Stimulated activated naive CD8-positive, alpha-beta T cell treated with anti-CD3 and anti-CD28 coated beads, Interleukin-15, Interleukin-2, amounts not matched to agents 100 U/mL and 50 U/mL, for 24 hours (primary cell): ENCODE measurements around the gene EML3.
A peak's percentile ranks its signal among the peaks of the same experiment; 100 is the strongest.
"Not testable (repeated sequence)": the region's sequence is repeated elsewhere in the genome, so short reads cannot be mapped to it uniquely, and the experiment has no call there.

Experiments
- ATAC-seq: fragments of 150-1000 bp; cut with Tn5 transposase; one replicate; pipeline ENCODE4 v1.10.0; 2021
- DNase-seq: peaks from one replicate; pipeline ENCODE4 v3.0.0; 2021

EML3 gene, protein sequence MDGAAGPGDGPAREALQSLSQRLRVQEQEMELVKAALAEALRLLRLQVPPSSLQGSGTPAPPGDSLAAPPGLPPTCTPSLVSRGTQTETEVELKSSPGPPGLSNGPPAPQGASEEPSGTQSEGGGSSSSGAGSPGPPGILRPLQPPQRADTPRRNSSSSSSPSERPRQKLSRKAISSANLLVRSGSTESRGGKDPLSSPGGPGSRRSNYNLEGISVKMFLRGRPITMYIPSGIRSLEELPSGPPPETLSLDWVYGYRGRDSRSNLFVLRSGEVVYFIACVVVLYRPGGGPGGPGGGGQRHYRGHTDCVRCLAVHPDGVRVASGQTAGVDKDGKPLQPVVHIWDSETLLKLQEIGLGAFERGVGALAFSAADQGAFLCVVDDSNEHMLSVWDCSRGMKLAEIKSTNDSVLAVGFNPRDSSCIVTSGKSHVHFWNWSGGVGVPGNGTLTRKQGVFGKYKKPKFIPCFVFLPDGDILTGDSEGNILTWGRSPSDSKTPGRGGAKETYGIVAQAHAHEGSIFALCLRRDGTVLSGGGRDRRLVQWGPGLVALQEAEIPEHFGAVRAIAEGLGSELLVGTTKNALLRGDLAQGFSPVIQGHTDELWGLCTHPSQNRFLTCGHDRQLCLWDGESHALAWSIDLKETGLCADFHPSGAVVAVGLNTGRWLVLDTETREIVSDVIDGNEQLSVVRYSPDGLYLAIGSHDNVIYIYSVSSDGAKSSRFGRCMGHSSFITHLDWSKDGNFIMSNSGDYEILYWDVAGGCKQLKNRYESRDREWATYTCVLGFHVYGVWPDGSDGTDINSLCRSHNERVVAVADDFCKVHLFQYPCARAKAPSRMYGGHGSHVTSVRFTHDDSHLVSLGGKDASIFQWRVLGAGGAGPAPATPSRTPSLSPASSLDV

DNA sequence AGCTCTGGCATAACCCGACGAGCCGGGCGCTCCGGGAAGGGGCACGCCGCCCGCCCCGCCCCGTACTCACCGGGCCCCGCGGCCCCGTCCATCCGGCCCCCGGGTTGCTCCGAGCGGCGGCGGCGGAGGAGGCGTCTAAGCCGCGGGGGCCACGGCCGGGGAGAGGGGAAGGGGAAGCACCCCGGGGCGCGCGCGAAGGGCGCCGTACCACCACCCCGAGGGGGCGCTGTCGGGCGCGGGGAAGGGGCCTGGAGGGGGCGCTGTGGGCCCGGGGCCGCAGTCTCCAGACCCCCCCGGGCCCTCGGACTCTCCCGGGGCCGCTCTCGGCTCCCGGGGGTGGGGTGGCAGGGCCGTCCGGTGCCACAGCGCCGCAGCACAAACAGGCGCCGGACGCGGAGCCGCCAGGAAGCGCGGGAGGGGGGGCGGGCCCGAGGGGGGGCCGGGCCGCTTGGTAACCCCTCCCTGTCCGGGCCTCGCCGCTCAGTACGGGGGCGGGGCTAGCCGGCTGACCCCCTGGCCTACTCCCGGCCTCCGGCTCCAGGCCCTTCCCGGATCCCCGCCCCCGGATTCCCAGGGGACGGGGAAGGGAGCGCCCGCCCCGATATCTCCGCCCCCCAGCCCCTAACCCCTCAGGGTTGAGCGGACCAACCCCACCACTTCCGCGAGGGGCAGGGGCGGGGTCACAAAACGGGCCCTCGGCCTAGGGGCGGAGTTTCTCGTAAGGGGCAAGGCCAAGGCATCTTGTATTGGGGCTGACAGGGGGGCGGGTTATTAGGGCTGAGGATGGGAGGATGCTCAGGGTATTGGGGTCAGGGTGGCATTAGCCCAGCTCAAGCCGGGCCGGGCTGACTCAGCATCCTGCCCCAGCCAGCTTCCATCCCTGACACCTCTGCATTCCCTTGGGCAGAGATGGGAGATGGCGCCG, at the start of gene EML3, which contains the start of gene ROM1:
Gene EML3 (minus strand): TSS at position 410 of the 925 bp plus-strand sequence. CDS start 318 bp downstream, at position 92.
Gene ROM1 (plus strand): TSS at position 892 of the 925 bp plus-strand sequence. CDS start 25 bp downstream, at position 917.
- ATAC-seq (peak; percentile 74), DNase-seq (peak; percentile 92)

- DNase-seq: no peak
- no peak for ATAC-seq
These were observed 44.3 kb upstream of the EML3 start for GRCh38 chr11:62656796-62657429.

- no peak for ATAC-seq
- DNase-seq: no peak
These were observed 41.7 kb upstream of the EML3 start for GRCh38 chr11:62654297-62654696.

- ATAC-seq (no peak), DNase-seq (no peak)
These were observed 39.8 kb upstream of the EML3 start for GRCh38 chr11:62652161-62653006.

DNA sequence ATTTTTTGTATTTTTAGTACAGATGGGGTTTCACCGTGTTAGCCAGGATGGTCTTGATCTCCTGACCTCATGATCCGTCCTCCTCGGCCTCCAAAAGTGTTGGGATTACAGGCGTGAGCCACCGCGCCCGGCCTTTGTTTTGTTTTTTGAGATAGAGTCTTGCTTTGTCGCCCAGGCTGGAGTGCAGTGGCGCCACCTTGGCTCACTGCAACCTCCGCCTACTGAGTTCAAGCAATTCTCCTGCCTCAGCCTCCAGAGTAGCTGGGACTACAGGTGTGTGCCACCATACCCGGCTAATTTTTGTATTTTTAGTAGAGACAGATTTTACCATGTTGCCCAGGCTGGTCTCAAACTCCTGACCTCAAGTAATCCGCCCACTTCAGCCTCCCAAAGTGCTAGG, 37.7 kb upstream of the EML3 start:
- DNase-seq, ATAC-seq: not testable (repeated sequence)

- ATAC-seq: no peak
- no peak for DNase-seq
These were observed 36.9 kb upstream of the EML3 start for GRCh38 chr11:62649486-62649885.

- DNase-seq: no peak
- ATAC-seq: no peak
These were observed 36.4 kb upstream of the EML3 start for GRCh38 chr11:62648967-62649364.

- ATAC-seq: no peak
- DNase-seq: no peak
These were observed 35.8 kb upstream of the EML3 start for GRCh38 chr11:62648185-62648966.

- ATAC-seq: no peak
- DNase-seq: no peak
These were observed 35.0 kb upstream of the EML3 start for GRCh38 chr11:62647609-62648005.

DNA sequence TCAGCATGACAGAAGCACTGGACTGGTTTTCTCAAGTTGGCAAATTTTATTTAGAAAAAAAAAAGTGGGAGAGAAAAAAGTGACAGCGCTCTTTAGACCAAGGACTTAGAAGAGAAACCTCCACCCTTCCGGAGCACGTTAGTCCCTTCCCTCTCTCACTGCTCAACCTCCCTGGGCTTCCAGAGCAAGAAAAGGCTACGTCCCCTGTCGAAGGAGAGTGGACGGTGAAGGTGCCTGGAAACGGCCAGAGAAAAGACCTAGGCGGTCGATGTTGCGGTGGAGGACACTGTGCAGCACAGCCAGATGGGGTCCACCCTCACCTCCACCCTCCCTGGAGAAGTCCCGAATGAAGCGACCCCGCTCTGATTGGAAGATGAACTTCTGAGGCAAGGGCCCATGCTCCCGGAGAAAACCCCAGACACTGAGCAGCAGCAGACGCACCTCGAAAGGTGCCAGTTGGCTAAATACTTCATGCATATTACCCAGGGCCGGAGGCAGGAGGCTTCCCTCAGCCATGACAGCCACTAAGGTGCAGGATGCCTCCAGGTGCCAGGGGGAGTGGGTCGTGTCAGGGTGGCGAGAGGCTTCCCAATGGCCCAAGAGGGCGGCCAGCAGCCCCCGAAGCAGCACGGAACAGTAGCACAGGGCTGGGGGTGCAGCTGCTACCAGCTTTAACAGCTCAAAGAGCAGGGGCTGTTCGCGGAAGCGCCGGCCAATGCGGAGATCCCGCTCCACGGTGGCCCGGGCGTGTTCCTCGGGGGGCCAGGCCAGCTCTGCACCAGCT, 34.4 kb upstream of the EML3 start:
- no peak for DNase-seq
- ATAC-seq: no peak

DNA sequence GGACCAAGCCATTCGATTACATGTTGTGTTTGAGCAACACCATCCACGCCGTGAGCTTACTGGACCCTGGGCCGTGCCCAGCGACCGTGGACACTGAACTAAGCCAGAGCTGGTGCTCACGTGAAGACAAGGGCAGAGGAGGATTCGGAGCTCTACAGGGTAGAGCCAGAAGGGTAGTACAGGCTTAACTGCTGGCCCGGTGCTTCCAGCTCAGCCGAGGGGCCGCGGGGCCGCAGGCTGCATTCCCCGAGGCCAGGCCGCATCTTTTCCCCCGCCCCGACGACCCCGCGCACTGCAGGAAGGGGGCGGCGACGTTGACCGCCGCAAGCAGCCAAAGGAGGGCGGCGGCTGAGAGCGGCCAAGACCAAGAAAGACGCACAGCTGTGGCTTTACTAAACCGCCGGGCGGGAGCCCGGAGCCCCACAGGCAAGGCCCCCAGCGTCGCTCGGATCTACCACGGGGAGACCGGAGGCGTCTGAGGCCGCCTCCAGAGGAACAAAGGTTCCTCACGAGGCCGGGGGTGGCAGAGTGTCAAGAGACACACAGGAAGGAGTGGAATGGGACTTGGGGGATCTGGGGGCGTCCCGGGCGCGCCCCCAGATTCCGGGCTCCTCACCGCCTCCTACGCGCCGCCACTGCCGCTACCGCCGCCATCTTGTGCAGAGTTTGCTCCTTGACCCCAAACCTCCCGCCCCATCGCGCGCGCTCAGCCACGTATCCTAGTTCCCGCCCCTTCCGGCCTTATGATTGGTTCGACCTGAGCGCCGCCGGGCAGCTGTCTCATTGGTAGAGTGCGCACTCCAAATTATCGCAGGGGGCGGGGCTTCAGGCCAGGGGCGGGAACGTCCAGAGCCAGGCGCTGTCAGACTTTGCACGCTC, 33.6 kb upstream of the EML3 start, which contains the start of gene GANAB:
Gene GANAB (minus strand): TSS at position 668 of the 879 bp plus-strand sequence. CDS start 14 bp downstream, at position 654.
- peak; percentile 100 for DNase-seq
- peak; percentile 98 for ATAC-seq

GRCh38 chr11:62645671-62645945, 33.0 kb upstream of the EML3 start:
- no peak for DNase-seq

DNA sequence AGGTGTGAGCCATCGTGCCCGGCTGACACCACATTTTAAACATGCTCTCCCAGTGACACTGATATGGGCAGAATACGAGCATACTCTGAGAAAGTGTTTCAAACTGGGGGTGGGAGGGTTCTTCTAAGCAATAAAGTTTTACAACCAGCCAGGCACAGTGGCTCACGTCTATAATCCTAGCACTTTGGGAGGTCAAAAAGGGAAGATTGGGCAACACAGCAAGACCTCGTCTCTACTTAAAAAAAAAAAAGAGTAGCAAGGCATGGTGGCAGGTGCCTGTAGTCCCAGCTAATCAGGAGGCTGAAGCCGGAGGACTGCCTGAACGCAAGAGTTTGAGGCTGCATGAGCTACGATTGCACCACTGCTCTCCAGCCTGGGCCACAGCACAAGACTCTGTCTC, 31.6 kb upstream of the EML3 start:
- no peak for DNase-seq
- no peak for ATAC-seq

More at GRCh38 chr11:62645671-62645945, 33.0 kb upstream of the EML3 start:
- ATAC-seq: no peak

DNA sequence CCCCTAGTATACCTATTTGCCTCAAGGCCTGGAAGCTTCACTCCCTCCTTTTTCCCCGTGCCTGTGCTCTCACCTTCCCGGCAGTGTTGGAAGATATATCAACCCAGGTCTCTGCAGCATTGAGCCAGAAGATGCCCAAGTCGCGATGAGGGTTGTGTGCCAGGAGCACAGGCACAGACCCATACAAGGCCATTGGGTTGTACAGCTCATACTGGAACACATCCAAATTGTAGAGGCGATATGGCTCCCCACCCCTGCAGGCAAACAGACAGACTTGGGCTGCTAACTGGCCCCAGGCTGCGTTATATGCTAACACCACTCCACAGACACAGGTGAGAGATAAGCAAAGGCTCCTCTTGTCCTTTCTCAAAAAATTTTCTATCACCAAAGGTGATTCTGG, 19.9 kb upstream of the EML3 start:
- no peak for ATAC-seq
- DNase-seq: no peak

- ATAC-seq: no peak
- no peak for DNase-seq
These were observed 15.1 kb upstream of the EML3 start for GRCh38 chr11:62627713-62628112.

DNA sequence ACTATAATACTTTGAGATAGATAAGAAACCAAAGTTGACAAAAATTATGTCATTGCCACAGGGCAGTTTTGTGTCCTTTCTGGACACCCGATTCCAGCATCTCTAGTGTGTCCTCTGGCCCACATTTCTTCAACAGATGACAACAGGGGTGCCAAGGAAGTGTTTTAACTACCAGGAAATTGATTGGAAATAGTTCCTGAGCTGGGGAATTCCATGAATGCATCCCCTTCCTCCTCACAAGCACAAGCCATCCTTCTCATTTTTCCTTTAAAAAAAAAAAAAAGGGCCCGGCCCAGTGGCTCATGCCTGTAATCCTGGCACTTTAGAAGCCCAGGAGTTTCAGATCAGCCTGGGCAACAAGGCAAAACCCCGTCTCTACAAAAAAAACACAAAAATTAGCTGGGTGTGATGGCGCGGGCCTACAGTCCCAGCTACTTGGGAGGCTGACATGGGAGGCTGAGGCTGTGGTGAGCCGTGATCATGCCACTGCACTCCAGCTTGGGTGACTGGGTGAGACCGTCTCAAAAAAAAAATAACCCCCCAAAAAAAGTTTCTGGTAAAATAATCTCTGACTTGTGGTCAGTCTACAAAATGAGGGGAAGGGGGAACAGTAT, 10.0 kb upstream of the EML3 start:
- DNase-seq (no peak), ATAC-seq (no peak)
